ENCODE measurements around the gene PCDHGA1. TPM values are rescaled to one million over a fixed set of nuclear protein-coding genes. Genes with fewer than 3 reads are reported as not detected.

The PCDHGA1 gene
- total and polyA plus RNA-seq, 2 experiments from 2014 or later, result 0.33 TPM; not detected in 1

GRCh38 chr5:141441571-141442170 lies 111.4 kb downstream of the PCDHGA1 start:
- Histone ChIP-seq H3K4me3 (no peak overlapping the region), H4K20me1 (ENCODE audit: insufficient read depth, poor library complexity, severe bottlenecking) (no peaks in the 10 kb centered on the region), H3K79me2 (peaks cover 6% of the 10 kb centered on the region), H3K4me1 (ENCODE audit: insufficient read depth) (no peaks in the 10 kb centered on the region), H3K4me2 (no peak overlapping the region), H3K27ac (no peak overlapping the region), H3K36me3 (replicated peaks; ENCODE audit: insufficient read depth, low read depth) (no peaks in the 10 kb centered on the region), H2AFZ (no peak overlapping the region), H3K9me2 (replicated peaks; ENCODE audit: insufficient read depth) (no peaks in the 10 kb centered on the region), H3K9me3 (ENCODE audit: low read depth) (peaks cover under 1% of the 10 kb centered on the region), H3K27me3 (no peaks in the 10 kb centered on the region)
- DNase-seq (ENCODE audit: low spot score), result no peak
- WGBS (ENCODE audit: low lambda C conversion rate, missing lambda C conversion rate), result 97% methylated on average over 48 of the region's 50 CpGs
- no peak for TF ChIP-seq EZH2phosphoT487 (IDR thresholded peaks at IDR 0.05; ENCODE audit: low read depth, severe bottlenecking, unreplicated experiment)

- TF ChIP-seq EZH2 (IDR thresholded peaks at IDR 0.05; ENCODE audit: borderline replicate concordance) (no peak), CTCF (IDR thresholded peaks at IDR 0.05; ENCODE audit: poor library complexity) (no peak), EZH2phosphoT487 (IDR thresholded peaks at IDR 0.05; ENCODE audit: low read depth, severe bottlenecking, unreplicated experiment) (no peak)
- H3K27me3 ChIP-seq, result no peaks in the 10 kb centered on the region
- peaks cover 6% of the 10 kb centered on the region for H3K79me2 ChIP-seq
- H3K9me3 ChIP-seq (ENCODE audit: low read depth), result no peaks in the 10 kb centered on the region
- DNase-seq (ENCODE audit: low spot score), result no peak
- H3K27ac ChIP-seq, result no peak overlapping the region
- no peaks in the 10 kb centered on the region for H3K36me3 ChIP-seq (replicated peaks; ENCODE audit: insufficient read depth, low read depth)
- H4K20me1 ChIP-seq (ENCODE audit: insufficient read depth, poor library complexity, severe bottlenecking), result no peaks in the 10 kb centered on the region
- H2AFZ ChIP-seq, result no peak overlapping the region
- no peaks in the 10 kb centered on the region for H3K9me2 ChIP-seq (replicated peaks; ENCODE audit: insufficient read depth)
- no peak overlapping the region for H3K4me3 ChIP-seq
- 94% methylated on average over 3 of the region's 3 CpGs for WGBS (ENCODE audit: low lambda C conversion rate, missing lambda C conversion rate)
- H3K4me2 ChIP-seq, result no peak overlapping the region
- H3K4me1 ChIP-seq (ENCODE audit: insufficient read depth), result no peaks in the 10 kb centered on the region
These were observed 135.0 kb downstream of the PCDHGA1 start for GRCh38 chr5:141465351-141465750.

DNA sequence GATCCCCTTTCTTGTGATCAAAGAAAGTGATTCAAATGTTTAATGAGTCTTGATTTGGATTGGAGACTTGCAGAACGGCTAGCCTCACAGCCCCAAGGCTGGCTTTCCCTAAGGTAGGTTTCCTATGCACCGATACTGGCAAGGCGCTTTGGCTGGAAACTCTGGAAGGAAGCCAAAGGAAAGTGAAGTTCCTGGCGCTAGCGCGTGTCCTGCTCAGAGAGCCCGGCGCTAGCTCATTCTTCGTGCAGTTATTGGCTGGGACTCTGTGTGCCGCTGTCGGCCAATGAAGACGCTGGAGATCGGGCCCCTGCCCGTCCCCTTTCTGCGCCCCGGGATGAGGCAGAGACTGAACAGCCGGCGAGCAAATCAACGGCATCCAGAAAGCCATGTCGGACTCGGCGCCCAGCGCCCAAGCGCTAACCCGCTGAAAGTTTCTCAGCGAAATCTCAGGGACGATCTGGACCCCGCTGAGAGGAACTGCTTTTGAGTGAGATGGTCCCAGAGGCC lies 145.4 kb downstream of the PCDHGA1 start, which contains the start of gene PCDHGC3:
PCDHGC3 (plus strand) TSS at position 342 of the 507 bp plus-strand sequence; CDS start at position 493, 151 bp downstream.
- 3% methylated on average over 28 of the region's 28 CpGs for WGBS (ENCODE audit: low lambda C conversion rate, missing lambda C conversion rate)
- peak within 1 kb of the TSS; percentile 82 for H3K4me2 ChIP-seq
- peak within 1 kb of the TSS; percentile 60 for H2AFZ ChIP-seq
- H3K27ac ChIP-seq, result peak within 1 kb of the TSS; percentile 84
- H3K9me3 ChIP-seq (ENCODE audit: low read depth), result no peaks in the 10 kb centered on the region
- no peaks in the 10 kb centered on the region for H3K27me3 ChIP-seq
- no peaks in the 10 kb centered on the region for H3K9me2 ChIP-seq (replicated peaks; ENCODE audit: insufficient read depth)
- no peaks in the 10 kb centered on the region for H3K36me3 ChIP-seq (replicated peaks; ENCODE audit: insufficient read depth, low read depth)
- no peak for TF ChIP-seq EZH2phosphoT487 (IDR thresholded peaks at IDR 0.05; ENCODE audit: low read depth, severe bottlenecking, unreplicated experiment)
- TF ChIP-seq EZH2 (IDR thresholded peaks at IDR 0.05; ENCODE audit: borderline replicate concordance), result no peak
- peak; percentile 38 for TF ChIP-seq CTCF (IDR thresholded peaks at IDR 0.05; ENCODE audit: poor library complexity)
- H3K79me2 ChIP-seq, result peaks cover 38% of the 10 kb centered on the region
- peaks cover 5% of the 10 kb centered on the region for H3K4me1 ChIP-seq (ENCODE audit: insufficient read depth)
- peak within 1 kb of the TSS; percentile 47 for H3K4me3 ChIP-seq
- peak; percentile 93 for DNase-seq (ENCODE audit: low spot score)
- H4K20me1 ChIP-seq (ENCODE audit: insufficient read depth, poor library complexity, severe bottlenecking), result no peaks in the 10 kb centered on the region

DNA sequence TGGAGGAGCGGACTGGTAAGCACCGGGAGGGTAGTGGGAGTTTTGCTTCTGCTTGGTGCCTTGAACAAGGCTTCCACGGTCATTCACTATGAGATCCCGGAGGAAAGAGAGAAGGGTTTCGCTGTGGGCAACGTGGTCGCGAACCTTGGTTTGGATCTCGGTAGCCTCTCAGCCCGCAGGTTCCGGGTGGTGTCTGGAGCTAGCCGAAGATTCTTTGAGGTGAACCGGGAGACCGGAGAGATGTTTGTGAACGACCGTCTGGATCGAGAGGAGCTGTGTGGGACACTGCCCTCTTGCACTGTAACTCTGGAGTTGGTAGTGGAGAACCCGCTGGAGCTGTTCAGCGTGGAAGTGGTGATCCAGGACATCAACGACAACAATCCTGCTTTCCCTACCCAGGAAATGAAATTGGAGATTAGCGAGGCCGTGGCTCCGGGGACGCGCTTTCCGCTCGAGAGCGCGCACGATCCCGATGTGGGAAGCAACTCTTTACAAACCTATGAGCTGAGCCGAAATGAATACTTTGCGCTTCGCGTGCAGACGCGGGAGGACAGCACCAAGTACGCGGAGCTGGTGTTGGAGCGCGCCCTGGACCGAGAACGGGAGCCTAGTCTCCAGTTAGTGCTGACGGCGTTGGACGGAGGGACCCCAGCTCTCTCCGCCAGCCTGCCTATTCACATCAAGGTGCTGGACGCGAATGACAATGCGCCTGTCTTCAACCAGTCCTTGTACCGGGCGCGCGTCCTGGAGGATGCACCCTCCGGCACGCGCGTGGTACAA lies 146.0 kb downstream of the PCDHGA1 start:
- peak overlapping the region; percentile 47 for H3K4me3 ChIP-seq

More for the DNA sequence above, 146.0 kb downstream of the PCDHGA1 start:
- Histone ChIP-seq H3K79me2 (peaks cover 43% of the 10 kb centered on the region), H3K36me3 (replicated peaks; ENCODE audit: insufficient read depth, low read depth) (no peaks in the 10 kb centered on the region), H3K9me2 (replicated peaks; ENCODE audit: insufficient read depth) (no peaks in the 10 kb centered on the region), H4K20me1 (ENCODE audit: insufficient read depth, poor library complexity, severe bottlenecking) (no peaks in the 10 kb centered on the region), H2AFZ (peak overlapping the region; percentile 60), H3K27me3 (no peaks in the 10 kb centered on the region), H3K4me2 (peak overlapping the region; percentile 82), H3K4me1 (ENCODE audit: insufficient read depth) (peaks cover 5% of the 10 kb centered on the region), H3K27ac (peak overlapping the region; percentile 84), H3K9me3 (ENCODE audit: low read depth) (no peaks in the 10 kb centered on the region)
- no peak for TF ChIP-seq EZH2 (IDR thresholded peaks at IDR 0.05; ENCODE audit: borderline replicate concordance)
- no peak for TF ChIP-seq CTCF (IDR thresholded peaks at IDR 0.05; ENCODE audit: poor library complexity)
- no peak for TF ChIP-seq EZH2phosphoT487 (IDR thresholded peaks at IDR 0.05; ENCODE audit: low read depth, severe bottlenecking, unreplicated experiment)
- 15% methylated on average over 57 of the region's 58 CpGs for WGBS (ENCODE audit: low lambda C conversion rate, missing lambda C conversion rate)
- peak; percentile 62 for DNase-seq (ENCODE audit: low spot score)

Measured in hepatocyte (in vitro differentiated cells).